Neural progenitor cell (in vitro differentiated cells): ENCODE measurements around the gene NOP14.
"Not testable (repeated sequence)": the region's sequence is repeated elsewhere in the genome, so short reads cannot be mapped to it uniquely, and the experiment has no call there.

ENCODE experiments used
- EZH2 ChIP-seq: fragments of 200-600 bp; sonication (generic); IDR thresholded peaks from 2 replicates; pipeline ENCODE4 v1.6.1; 2017; ENCODE audit warnings: antibody characterized with exemption, mild to moderate bottlenecking, moderate library complexity
- TF ChIP-seq, protein P1 (sequence below): fragments of 200-600 bp; sonication (generic); IDR thresholded peaks from 2 replicates; pipeline ENCODE4 v1.5.1; 2017; ENCODE audit warnings: antibody characterized with exemption, mild to moderate bottlenecking

DNA sequence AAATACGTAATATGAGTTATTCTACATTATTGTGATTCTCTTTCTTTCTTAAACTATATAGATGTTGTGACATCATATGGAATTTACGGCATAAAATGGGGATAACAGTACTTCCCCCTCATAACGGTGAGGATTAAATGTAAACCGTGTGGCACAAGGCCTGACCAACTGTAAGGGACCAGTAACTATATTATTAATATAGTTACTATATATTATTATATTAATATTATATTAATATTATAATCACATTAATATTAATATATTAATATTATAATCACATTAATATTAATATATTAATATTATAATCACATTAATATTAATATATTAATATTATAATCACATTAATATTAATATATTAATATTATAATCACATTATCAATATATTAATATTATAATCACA lies 2.8 kb downstream of the NOP14 start:
- TF ChIP-seq, protein P1, sequence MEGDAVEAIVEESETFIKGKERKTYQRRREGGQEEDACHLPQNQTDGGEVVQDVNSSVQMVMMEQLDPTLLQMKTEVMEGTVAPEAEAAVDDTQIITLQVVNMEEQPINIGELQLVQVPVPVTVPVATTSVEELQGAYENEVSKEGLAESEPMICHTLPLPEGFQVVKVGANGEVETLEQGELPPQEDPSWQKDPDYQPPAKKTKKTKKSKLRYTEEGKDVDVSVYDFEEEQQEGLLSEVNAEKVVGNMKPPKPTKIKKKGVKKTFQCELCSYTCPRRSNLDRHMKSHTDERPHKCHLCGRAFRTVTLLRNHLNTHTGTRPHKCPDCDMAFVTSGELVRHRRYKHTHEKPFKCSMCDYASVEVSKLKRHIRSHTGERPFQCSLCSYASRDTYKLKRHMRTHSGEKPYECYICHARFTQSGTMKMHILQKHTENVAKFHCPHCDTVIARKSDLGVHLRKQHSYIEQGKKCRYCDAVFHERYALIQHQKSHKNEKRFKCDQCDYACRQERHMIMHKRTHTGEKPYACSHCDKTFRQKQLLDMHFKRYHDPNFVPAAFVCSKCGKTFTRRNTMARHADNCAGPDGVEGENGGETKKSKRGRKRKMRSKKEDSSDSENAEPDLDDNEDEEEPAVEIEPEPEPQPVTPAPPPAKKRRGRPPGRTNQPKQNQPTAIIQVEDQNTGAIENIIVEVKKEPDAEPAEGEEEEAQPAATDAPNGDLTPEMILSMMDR, result not testable (repeated sequence)
- TF ChIP-seq EZH2, result not testable (repeated sequence)
